ENCODE measurements around the gene ESRRA. TPM values are rescaled to one million over a fixed set of nuclear protein-coding genes. Genes with fewer than 3 reads are reported as not detected.

The ESRRA gene
- total RNA-seq, 2 experiments from 2014 or later, result 46.6 to 54.0 TPM

- no peak overlapping the region for H3K4me3 Mint-ChIP-seq
- H3K36me3 Mint-ChIP-seq, result peaks cover 9% of the 10 kb centered on the region
- H3K27me3 Mint-ChIP-seq, result no peaks in the 10 kb centered on the region
- H3K9me3 Mint-ChIP-seq (ENCODE audit: low read depth), result no peaks in the 10 kb centered on the region
- ATAC-seq, result no peak
- H3K4me1 Mint-ChIP-seq, result peaks cover 25% of the 10 kb centered on the region
- CTCF ChIA-PET, result interaction anchor here (0.8 to 3.6 kb wide), 5 partner anchors 11 to 39 kb away, joined by 3 to 28 read pairs (median 5); partner anchors contain the start of genes CATSPERZ, ESRRA and PLCB3
- no peak for DNase-seq
- H3K27ac Mint-ChIP-seq, result no peak overlapping the region
Measured at GRCh38 chr11:64265176-64266160, 39.9 kb upstream of the ESRRA start.

GRCh38 chr11:64266339-64266738 is 39.0 kb upstream of the ESRRA start:
- ATAC-seq (no peak), DNase-seq (no peak)
- no peaks in the 10 kb centered on the region for H3K9me3 Mint-ChIP-seq (ENCODE audit: low read depth)
- H3K27ac Mint-ChIP-seq, result no peak overlapping the region
- H3K4me1 Mint-ChIP-seq, result peaks cover 25% of the 10 kb centered on the region
- peaks cover 9% of the 10 kb centered on the region for H3K36me3 Mint-ChIP-seq
- CTCF ChIA-PET, result interaction anchor here (0.8 to 6.1 kb wide), 3 partner anchors 12 to 39 kb away, joined by 3 to 68 read pairs (median 5); partner anchors contain the start of genes ESRRA and PLCB3
- H3K27me3 Mint-ChIP-seq, result no peaks in the 10 kb centered on the region
- H3K4me3 Mint-ChIP-seq, result no peak overlapping the region

- Mint-ChIP-seq H3K4me1 (peaks cover 31% of the 10 kb centered on the region), H3K9me3 (ENCODE audit: low read depth) (no peaks in the 10 kb centered on the region), H3K27me3 (no peaks in the 10 kb centered on the region), H3K4me3 (no peak overlapping the region), H3K36me3 (peaks cover 6% of the 10 kb centered on the region), H3K27ac (peak overlapping the region; percentile 96)
- CTCF ChIA-PET, result interaction anchor here (0.7 to 6.1 kb wide), 10 partner anchors 13 to 63 kb away, joined by 3 to 104 read pairs (median 7); partner anchors contain the start of genes BAD, CATSPERZ, ESRRA and FERMT3
- ATAC-seq (no peak), DNase-seq (no peak)
Measured at GRCh38 chr11:64267207-64267945, 37.9 kb upstream of the ESRRA start.

- H3K27me3 Mint-ChIP-seq, result no peaks in the 10 kb centered on the region
- H3K36me3 Mint-ChIP-seq, result peaks cover 2% of the 10 kb centered on the region
- H3K9me3 Mint-ChIP-seq (ENCODE audit: low read depth), result no peaks in the 10 kb centered on the region
- DNase-seq, result no peak
- H3K4me1 Mint-ChIP-seq, result peaks cover 30% of the 10 kb centered on the region
- H3K4me3 Mint-ChIP-seq, result peak overlapping the region; percentile 89
- no peak for ATAC-seq
- CTCF ChIA-PET, result interaction anchor here (0.7 to 6.1 kb wide), 13 partner anchors 14 to 82 kb away, joined by 3 to 104 read pairs (median 7); partner anchors contain the start of genes BAD, CATSPERZ, ESRRA and FERMT3
- peak overlapping the region; percentile 96 for H3K27ac Mint-ChIP-seq
Measured at GRCh38 chr11:64268025-64268892, 37.1 kb upstream of the ESRRA start.

GRCh38 chr11:64268893-64269539 is 36.3 kb upstream of the ESRRA start:
- peak overlapping the region; percentile 89 for H3K4me3 Mint-ChIP-seq
- H3K4me1 Mint-ChIP-seq, result peaks cover 31% of the 10 kb centered on the region
- DNase-seq, result peak; percentile 86
- peak overlapping the region; percentile 96 for H3K27ac Mint-ChIP-seq
- ATAC-seq, result peak; percentile 28
- no peaks in the 10 kb centered on the region for H3K9me3 Mint-ChIP-seq (ENCODE audit: low read depth)
- H3K36me3 Mint-ChIP-seq, result peaks cover 4% of the 10 kb centered on the region
- CTCF ChIA-PET, result interaction anchor here (1.0 to 6.1 kb wide), 11 partner anchors 16 to 83 kb away, joined by 3 to 104 read pairs (median 7); partner anchors contain the start of genes BAD, CATSPERZ, ESRRA and FERMT3
- no peaks in the 10 kb centered on the region for H3K27me3 Mint-ChIP-seq

- ATAC-seq (peak; percentile 71), DNase-seq (peak; percentile 98)
- H3K4me1 Mint-ChIP-seq, result peaks cover 31% of the 10 kb centered on the region
- CTCF ChIA-PET, result interaction anchor here (1.0 to 6.1 kb wide), 15 partner anchors 15 to 84 kb away, joined by 3 to 104 read pairs (median 7); partner anchors contain the start of genes BAD, CATSPERZ, ESRRA and FERMT3
- peak overlapping the region; percentile 96 for H3K27ac Mint-ChIP-seq
- H3K36me3 Mint-ChIP-seq, result peaks cover 4% of the 10 kb centered on the region
- H3K27me3 Mint-ChIP-seq, result no peaks in the 10 kb centered on the region
- no peaks in the 10 kb centered on the region for H3K9me3 Mint-ChIP-seq (ENCODE audit: low read depth)
- peak overlapping the region; percentile 89 for H3K4me3 Mint-ChIP-seq
Measured at GRCh38 chr11:64269540-64270220, 35.6 kb upstream of the ESRRA start.

GRCh38 chr11:64275031-64275800 is 30.1 kb upstream of the ESRRA start:
- CTCF ChIA-PET, result interaction anchor here (1.0 to 3.0 kb wide), 4 partner anchors 24 to 174 kb away, joined by 3 to 12 read pairs (median 6); partner anchors contain the start of gene PLCB3
- no peaks in the 10 kb centered on the region for H3K27me3 Mint-ChIP-seq
- peaks cover 7% of the 10 kb centered on the region for H3K36me3 Mint-ChIP-seq
- DNase-seq (no peak), ATAC-seq (no peak)
- H3K4me3 Mint-ChIP-seq, result no peak overlapping the region
- H3K27ac Mint-ChIP-seq, result no peak overlapping the region
- peaks cover 16% of the 10 kb centered on the region for H3K4me1 Mint-ChIP-seq
- H3K9me3 Mint-ChIP-seq (ENCODE audit: low read depth), result no peaks in the 10 kb centered on the region

GRCh38 chr11:64275841-64276240 is 29.5 kb upstream of the ESRRA start:
- H3K27ac Mint-ChIP-seq, result no peak overlapping the region
- DNase-seq (no peak), ATAC-seq (no peak)
- H3K36me3 Mint-ChIP-seq, result peaks cover 7% of the 10 kb centered on the region
- no peaks in the 10 kb centered on the region for H3K9me3 Mint-ChIP-seq (ENCODE audit: low read depth)
- H3K27me3 Mint-ChIP-seq, result no peaks in the 10 kb centered on the region
- no peak overlapping the region for H3K4me3 Mint-ChIP-seq
- CTCF ChIA-PET, result interaction anchor here (1.0 to 3.0 kb wide), 4 partner anchors 11 to 28 kb away, joined by 3 to 12 read pairs (median 6); partner anchors contain the start of gene PLCB3
- H3K4me1 Mint-ChIP-seq, result peaks cover 14% of the 10 kb centered on the region

GRCh38 chr11:64276653-64277431 is 28.5 kb upstream of the ESRRA start:
- Mint-ChIP-seq H3K4me3 (no peak overlapping the region), H3K36me3 (peaks cover 11% of the 10 kb centered on the region), H3K4me1 (peaks cover 14% of the 10 kb centered on the region), H3K27me3 (no peaks in the 10 kb centered on the region), H3K9me3 (ENCODE audit: low read depth) (no peaks in the 10 kb centered on the region), H3K27ac (no peak overlapping the region)
- no peak for DNase-seq
- no peak for ATAC-seq
- CTCF ChIA-PET, result interaction anchor here (1.3 to 3.0 kb wide), 3 partner anchors 10 to 55 kb away, joined by 3 to 12 read pairs (median 3); partner anchors contain the start of gene PLCB3

GRCh38 chr11:64278576-64279190 is 26.6 kb upstream of the ESRRA start:
- no peak for DNase-seq
- peaks cover 15% of the 10 kb centered on the region for H3K36me3 Mint-ChIP-seq
- no peaks in the 10 kb centered on the region for H3K27me3 Mint-ChIP-seq
- no peaks in the 10 kb centered on the region for H3K9me3 Mint-ChIP-seq (ENCODE audit: low read depth)
- no peak overlapping the region for H3K4me3 Mint-ChIP-seq
- H3K27ac Mint-ChIP-seq, result peak overlapping the region; percentile 44
- CTCF ChIA-PET, result interaction anchor here (1.0 to 1.5 kb wide), 3 partner anchors 18 to 29 kb away, joined by 3 to 4 read pairs (median 3); no protein-coding TSS in a partner anchor
- peaks cover 15% of the 10 kb centered on the region for H3K4me1 Mint-ChIP-seq
- no peak for ATAC-seq
